ENCODE measurements around the gene WNT9B. TPM values are rescaled to one million over a fixed set of nuclear protein-coding genes. Genes with fewer than 3 reads are reported as not detected.

Gene WNT9B
- total RNA-seq, 1 experiment from 2014 or later: not detected

- CTCF ChIA-PET: no interaction called here
Measured at GRCh38 chr17:46916211-46916610, 64.8 kb downstream of the WNT9B start.

GRCh38 chr17:46916623-46917022 lies 65.2 kb downstream of the WNT9B start:
- H3K4me1 ChIP-seq: peaks cover 3% of the 10 kb centered on the region; the same call in 1 of the 2 replicates
- no peak for TF ChIP-seq CTCF (IDR thresholded peaks at IDR 0.05; ENCODE audit: insufficient read depth in 1 of 2, low read depth in 1 of 2, low read length in 1 of 2, severe bottlenecking in 1 of 2, unreplicated experiment in 1 of 2)
- Mint-ChIP-seq H3K4me3 (ENCODE audit: unreplicated experiment) (no peak overlapping the region), H3K4me1 (ENCODE audit: low read depth, unreplicated experiment) (no peaks in the 10 kb centered on the region), H3K36me3 (ENCODE audit: insufficient read depth, unreplicated experiment) (no peaks in the 10 kb centered on the region), H3K27me3 (ENCODE audit: insufficient read depth, unreplicated experiment) (peaks cover 3% of the 10 kb centered on the region), H3K9me3 (ENCODE audit: unreplicated experiment) (no peaks in the 10 kb centered on the region), H3K27ac (ENCODE audit: unreplicated experiment) (no peak overlapping the region)
- ChIA-PET CTCF (interaction anchor here (0.7 kb wide), 1 partner anchor 10 kb away, joined by 3 read pairs; no protein-coding TSS in a partner anchor), POLR2A (no interaction called here)
- H3K27me3 ChIP-seq (replicated peaks; ENCODE audit: control insufficient read depth, insufficient read depth, low read length): no peaks in the 10 kb centered on the region
- H3K4me3 ChIP-seq (ENCODE audit: low read depth, low read length): no peak overlapping the region
- no peak for DNase-seq
- no peaks in the 10 kb centered on the region for H3K36me3 ChIP-seq (ENCODE audit: control insufficient read depth, insufficient read depth, low read length)
- no TSS peak for BruUV-seq (replicated peaks)
- H3K9me3 ChIP-seq: no peaks in the 10 kb centered on the region; the same call in 1 of the 2 replicates
- intact Hi-C loops (cut with micrococcal nuclease; ENCODE audit: unreplicated experiment): no loop called here

More at GRCh38 chr17:46916211-46916610, 64.8 kb downstream of the WNT9B start:
- POLR2A ChIA-PET: no interaction called here
- Histone ChIP-seq H3K4me1 (peaks cover 3% of the 10 kb centered on the region; the same call in 1 of the 2 replicates), H3K9me3 (no peaks in the 10 kb centered on the region; the same call in 1 of the 2 replicates), H3K27me3 (replicated peaks; ENCODE audit: control insufficient read depth, insufficient read depth, low read length) (no peaks in the 10 kb centered on the region), H3K36me3 (ENCODE audit: control insufficient read depth, insufficient read depth, low read length) (no peaks in the 10 kb centered on the region), H3K4me3 (ENCODE audit: low read depth, low read length) (no peak overlapping the region)
- Mint-ChIP-seq H3K27ac (ENCODE audit: unreplicated experiment) (no peak overlapping the region), H3K4me3 (ENCODE audit: unreplicated experiment) (no peak overlapping the region), H3K27me3 (ENCODE audit: insufficient read depth, unreplicated experiment) (peaks cover 3% of the 10 kb centered on the region), H3K9me3 (ENCODE audit: unreplicated experiment) (no peaks in the 10 kb centered on the region), H3K4me1 (ENCODE audit: low read depth, unreplicated experiment) (no peaks in the 10 kb centered on the region), H3K36me3 (ENCODE audit: insufficient read depth, unreplicated experiment) (no peaks in the 10 kb centered on the region)
- TF ChIP-seq CTCF (IDR thresholded peaks at IDR 0.05; ENCODE audit: insufficient read depth in 1 of 2, low read depth in 1 of 2, low read length in 1 of 2, severe bottlenecking in 1 of 2, unreplicated experiment in 1 of 2): no peak
- intact Hi-C loops (cut with micrococcal nuclease; ENCODE audit: unreplicated experiment): no loop called here
- no TSS peak for BruUV-seq (replicated peaks)
- DNase-seq: no peak

GRCh38 chr17:46917041-46917440 lies 65.7 kb downstream of the WNT9B start:
- no peak for DNase-seq
- H3K4me3 ChIP-seq (ENCODE audit: low read depth, low read length): no peak overlapping the region
- H3K4me1 ChIP-seq: peaks cover 3% of the 10 kb centered on the region; the same call in 1 of the 2 replicates
- H3K27me3 ChIP-seq (replicated peaks; ENCODE audit: control insufficient read depth, insufficient read depth, low read length): no peaks in the 10 kb centered on the region
- no peaks in the 10 kb centered on the region; the same call in 1 of the 2 replicates for H3K9me3 ChIP-seq
- Mint-ChIP-seq H3K27ac (ENCODE audit: unreplicated experiment) (no peak overlapping the region), H3K4me1 (ENCODE audit: low read depth, unreplicated experiment) (no peaks in the 10 kb centered on the region), H3K9me3 (ENCODE audit: unreplicated experiment) (no peaks in the 10 kb centered on the region), H3K27me3 (ENCODE audit: insufficient read depth, unreplicated experiment) (peaks cover 3% of the 10 kb centered on the region), H3K4me3 (ENCODE audit: unreplicated experiment) (no peak overlapping the region), H3K36me3 (ENCODE audit: insufficient read depth, unreplicated experiment) (no peaks in the 10 kb centered on the region)
- no peak for TF ChIP-seq CTCF (IDR thresholded peaks at IDR 0.05; ENCODE audit: insufficient read depth in 1 of 2, low read depth in 1 of 2, low read length in 1 of 2, severe bottlenecking in 1 of 2, unreplicated experiment in 1 of 2)
- CTCF ChIA-PET: interaction anchor here (0.7 kb wide), 1 partner anchor 10 kb away, joined by 3 read pairs; no protein-coding TSS in a partner anchor
- intact Hi-C loops (cut with micrococcal nuclease; ENCODE audit: unreplicated experiment): no loop called here
- POLR2A ChIA-PET: no interaction called here
- no TSS peak for BruUV-seq (replicated peaks)
- H3K36me3 ChIP-seq (ENCODE audit: control insufficient read depth, insufficient read depth, low read length): no peaks in the 10 kb centered on the region

All from Caco-2 (cell line).